Activated CD4-positive, alpha-beta T cell treated with anti-CD3 and anti-CD28 coated beads, Interleukin-10, Interleukin-2, amounts not matched to agents 100 ng/mL and 50 ng/mL, durations not matched to agents 16 hours and 8 hours (primary cell): ENCODE data around the gene RPA1.
A peak's percentile ranks its signal among the peaks of the same experiment; 100 is the strongest.
"Not testable (repeated sequence)": the region's sequence is repeated elsewhere in the genome, so short reads cannot be mapped to it uniquely, and the experiment has no call there.

Source experiments
- DNase-seq: peaks from one replicate; pipeline ENCODE4 v3.0.0-alpha.2; 2020

RPA1 gene

DNA sequence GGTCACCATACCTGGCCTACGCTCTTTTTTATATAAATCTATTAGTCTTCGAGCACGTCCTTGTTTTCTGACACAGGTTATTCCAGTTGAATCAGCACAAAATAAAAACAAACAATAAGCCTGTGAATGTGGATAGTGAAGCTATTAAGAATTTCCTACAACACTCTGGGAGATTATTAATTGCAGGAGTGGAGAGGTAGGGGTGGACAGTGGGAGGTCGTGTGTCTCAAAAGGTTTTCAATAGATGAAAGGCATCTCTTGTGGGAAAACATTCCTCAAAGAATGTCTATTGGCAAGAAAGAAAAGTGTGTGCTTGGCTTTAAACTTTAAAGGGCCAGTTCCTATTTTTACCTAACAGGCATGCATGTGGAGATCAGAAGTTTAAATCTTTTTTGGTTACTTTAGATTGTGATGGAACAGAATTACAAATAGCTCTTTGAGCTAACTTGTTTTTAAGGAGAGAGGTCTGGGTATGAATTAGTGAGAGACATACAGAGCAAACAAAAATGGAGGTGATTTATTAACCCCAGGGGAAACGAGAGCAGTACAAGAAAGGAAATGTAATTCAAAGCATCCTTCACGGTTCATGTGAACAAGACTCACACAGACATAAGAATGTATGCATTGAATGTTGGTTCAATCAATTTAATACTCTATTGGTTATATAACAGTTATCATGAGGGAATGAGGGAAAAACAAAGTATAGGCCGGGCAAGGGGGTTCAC, 9.1 kb upstream of the RPA1 start:
- no peak for DNase-seq

DNA sequence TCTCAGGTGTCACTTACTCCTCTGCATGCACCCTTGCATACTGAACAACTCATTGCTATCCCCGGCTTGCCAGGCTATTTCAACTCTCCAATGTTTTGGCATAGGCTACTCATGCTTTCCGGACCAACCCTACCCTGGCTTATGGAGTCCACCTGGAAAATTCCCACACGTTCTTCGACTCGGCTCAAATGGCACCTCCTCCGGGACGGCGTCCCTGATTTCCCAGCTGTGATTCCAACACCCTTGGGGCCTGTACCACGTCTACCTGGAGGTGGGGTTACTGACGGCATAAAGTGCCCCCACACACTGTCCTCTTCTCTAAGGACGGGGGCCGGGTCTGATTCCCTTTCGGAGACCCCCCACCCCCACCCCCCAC, 601 bp upstream of the RPA1 start:
- peak; percentile 7 for DNase-seq

DNA sequence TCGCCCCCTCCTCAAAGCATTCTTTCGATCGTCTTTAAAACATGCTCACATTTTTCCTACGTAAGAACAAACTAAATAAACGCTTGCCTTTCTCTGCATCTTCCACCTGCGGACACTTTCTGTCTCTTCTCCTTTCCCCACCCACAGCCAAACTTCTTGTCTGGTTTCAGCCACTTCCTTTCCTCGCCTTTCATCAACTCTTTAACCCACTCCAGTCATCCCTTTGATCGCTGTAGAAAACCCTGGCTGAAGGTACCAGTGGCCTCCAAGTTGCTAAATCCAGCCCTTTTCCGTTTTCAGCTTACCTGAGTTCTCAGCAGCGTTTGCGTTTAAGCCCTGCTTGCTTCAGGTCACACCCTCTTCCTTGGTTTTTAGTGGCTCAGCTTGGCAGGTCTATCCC, 483 bp downstream of the RPA1 start:
- DNase-seq = peak; percentile 44

GRCh38 chr17:1834380-1835149, 4.8 kb downstream of the RPA1 start:
- peak; percentile 79 for DNase-seq

DNA sequence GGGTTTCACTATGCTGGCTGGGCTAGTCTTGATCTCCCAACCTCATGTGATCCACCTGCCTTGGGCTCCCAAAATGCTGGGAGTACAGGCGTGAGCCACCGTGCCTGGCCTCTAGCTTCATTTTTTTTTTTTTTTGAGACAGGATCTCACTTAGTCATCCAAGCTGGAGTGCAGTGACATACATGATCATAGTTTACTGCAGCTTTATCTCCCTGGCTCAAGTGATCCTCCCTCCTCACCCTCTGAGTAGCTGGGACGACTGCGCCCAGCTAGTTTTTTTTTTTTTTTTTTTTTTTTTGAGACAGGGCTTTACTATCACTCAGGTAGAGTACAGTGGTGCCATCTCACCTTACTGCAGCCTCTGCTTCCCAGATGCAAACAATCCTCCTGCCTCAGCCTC, 9.7 kb downstream of the RPA1 start:
- DNase-seq = no peak

GRCh38 chr17:1843947-1844346, 14.1 kb downstream of the RPA1 start:
- DNase-seq = no peak

GRCh38 chr17:1847191-1847590, 17.4 kb downstream of the RPA1 start:
- DNase-seq = no peak

GRCh38 chr17:1852327-1852726, 22.5 kb downstream of the RPA1 start:
- peak; percentile 14 for DNase-seq

- no peak for DNase-seq
Measured at GRCh38 chr17:1853698-1854097, 23.9 kb downstream of the RPA1 start.

DNA sequence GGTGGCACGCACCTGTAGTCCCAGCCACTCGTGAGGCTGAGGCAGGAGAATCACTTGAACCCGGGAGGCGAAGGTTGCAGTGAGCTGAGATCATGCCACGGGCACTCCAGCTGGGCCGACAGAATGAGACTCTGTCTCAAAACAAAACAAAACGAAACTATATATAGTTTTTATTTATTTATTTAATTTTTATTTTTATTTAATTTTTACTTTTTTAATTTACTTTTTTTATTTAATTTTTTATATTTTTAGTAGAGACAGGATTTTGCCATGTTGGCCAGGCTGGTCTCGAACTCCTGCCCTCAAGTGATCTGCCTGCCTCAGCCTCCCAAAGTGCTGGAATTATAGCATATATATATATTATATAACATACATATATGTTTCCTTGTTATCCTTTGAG, 26.7 kb downstream of the RPA1 start:
- not testable (repeated sequence) for DNase-seq

DNA sequence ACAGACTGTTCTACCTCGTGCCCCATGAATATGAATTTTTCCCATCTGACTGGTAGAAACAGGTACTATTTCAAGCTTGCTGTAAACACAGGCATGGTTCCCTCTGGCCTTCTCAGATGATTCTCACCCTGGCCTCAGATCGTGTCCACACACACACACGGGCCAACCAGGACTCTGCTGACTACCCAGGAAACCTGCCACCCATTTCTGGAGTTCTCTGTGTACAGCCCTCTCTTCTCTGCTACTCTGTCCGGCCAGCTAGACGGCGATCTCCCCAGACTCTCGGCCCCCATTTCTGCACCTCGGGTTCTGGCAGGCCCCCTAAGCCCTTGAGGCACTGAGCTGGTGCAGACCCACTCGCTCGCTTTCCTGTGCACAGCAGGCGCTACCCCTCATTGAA, 31.2 kb downstream of the RPA1 start:
- no peak for DNase-seq

GRCh38 chr17:1861391-1862010, 31.7 kb downstream of the RPA1 start:
- DNase-seq = no peak

GRCh38 chr17:1865252-1866037, 35.6 kb downstream of the RPA1 start:
- peak; percentile 63 for DNase-seq

- DNase-seq = no peak
Measured at GRCh38 chr17:1867307-1867706, 37.5 kb downstream of the RPA1 start.

DNA sequence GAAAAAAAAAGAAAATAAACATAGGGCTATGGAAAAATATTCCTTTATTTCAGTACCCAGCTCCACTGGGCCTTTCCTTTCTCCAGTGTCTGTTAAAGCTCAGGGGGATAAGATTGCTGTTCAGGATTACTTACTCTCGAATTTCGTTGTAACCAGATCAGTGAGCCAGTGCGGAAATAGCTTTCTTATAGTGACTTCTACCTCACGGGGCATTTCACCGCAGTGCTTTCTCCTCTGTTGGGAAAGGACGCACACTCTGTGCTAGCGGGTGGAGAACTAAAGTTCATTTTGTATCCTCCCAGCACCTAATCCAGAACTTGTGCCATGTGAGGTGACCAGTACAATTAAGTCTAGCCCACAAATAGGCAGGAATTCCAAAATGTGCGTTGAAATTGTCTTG, 38.3 kb downstream of the RPA1 start:
- no peak for DNase-seq

DNA sequence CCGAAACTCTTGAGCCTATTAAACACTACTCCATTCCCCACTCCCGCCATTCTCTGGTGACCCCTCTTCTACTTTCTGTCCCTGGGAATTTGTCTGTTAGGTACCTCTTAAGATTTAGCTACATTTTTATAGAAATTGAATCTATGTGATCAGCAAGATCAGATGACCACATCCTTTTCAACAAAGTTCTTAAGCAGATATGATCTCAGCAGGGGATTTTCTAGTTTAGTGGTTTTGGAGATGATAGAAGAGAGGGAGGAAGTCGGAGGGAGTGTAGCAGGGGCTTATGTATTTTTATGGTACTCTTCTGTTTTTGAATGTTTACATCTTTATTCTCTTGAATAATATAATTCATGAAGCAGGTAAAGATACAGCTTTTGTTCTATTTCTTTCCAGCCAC, 40.8 kb downstream of the RPA1 start:
- DNase-seq = peak; percentile 70

DNA sequence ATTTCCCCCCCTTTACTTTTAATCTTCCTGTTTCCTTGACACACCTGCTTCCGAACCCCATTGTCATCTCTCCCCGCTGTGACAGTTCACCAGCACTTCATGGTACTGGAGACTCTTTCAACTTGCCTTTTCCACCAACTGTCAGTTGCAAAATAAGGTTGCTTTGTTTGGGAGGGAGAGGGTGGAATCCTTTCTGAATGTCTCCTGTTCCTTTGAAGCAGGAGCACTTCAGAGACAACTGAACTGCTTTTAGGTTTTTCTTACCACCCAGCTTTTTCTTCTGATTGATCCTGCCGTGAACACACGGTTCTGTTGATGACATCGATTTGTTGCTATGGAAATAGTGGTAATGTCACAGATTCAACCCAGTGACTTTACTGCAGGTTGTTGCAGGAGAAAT, 42.0 kb downstream of the RPA1 start:
- peak; percentile 20 for DNase-seq

- no peak for DNase-seq
Measured at GRCh38 chr17:1872254-1872653, 42.4 kb downstream of the RPA1 start.

GRCh38 chr17:1872976-1873375, 43.2 kb downstream of the RPA1 start:
- DNase-seq = peak; percentile 24

- peak; percentile 43 for DNase-seq
Measured at GRCh38 chr17:1873418-1873817, 43.6 kb downstream of the RPA1 start.

- DNase-seq = no peak
Measured at GRCh38 chr17:1875597-1875996, 45.8 kb downstream of the RPA1 start.

DNA sequence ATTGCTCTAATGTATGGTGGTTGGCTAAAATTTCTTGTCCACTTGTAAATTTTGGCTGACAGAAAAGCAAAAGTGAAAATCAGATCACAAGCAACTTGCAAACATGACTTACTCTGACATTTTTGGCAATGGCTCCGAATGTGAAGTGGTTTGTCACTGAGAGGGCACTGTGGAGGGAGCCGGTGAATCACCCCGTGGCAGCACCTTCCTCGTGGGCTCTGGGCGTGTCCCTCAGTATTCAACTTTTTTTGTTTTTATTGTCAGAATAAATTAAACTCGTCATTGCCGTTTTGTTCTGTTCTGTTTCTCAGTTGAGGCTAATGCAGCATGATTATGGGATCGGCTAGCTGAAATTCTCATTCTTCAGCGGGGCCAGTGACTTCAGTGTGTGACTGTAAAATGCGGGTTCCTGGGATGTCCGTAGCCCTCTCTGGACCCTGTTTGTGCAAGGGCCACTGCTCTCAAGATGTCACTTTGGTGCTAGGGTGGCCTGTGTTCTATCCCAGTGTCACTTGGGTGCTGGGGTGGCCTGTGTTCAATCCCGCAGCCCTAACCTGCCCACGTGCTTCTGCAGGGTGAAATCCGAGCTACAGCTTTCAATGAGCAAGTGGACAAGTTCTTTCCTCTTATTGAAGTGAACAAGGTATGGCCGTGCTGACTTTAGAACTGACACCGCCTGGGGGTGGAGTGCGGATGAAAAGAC, 48.8 kb downstream of the RPA1 start:
- DNase-seq = no peak
